IMR-90 (cell line): Measurements from ENCODE around the gene SPRED2.

Source experiments
- CHD1 ChIP-seq: IDR thresholded peaks from 2 replicates; pipeline ENCODE4 v1.6.1; 2012; ENCODE audit warnings: low read depth, low read length, improper control_type of control experiment
- CTCF ChIP-seq: conservative IDR thresholded peaks from 2 replicates; pipeline ENCODE4 v1.5.1; 2012; ENCODE audit warnings: mild to moderate bottlenecking, low read depth, low read length, improper control_type of control experiment
- MXI1 ChIP-seq: IDR thresholded peaks from 2 replicates; pipeline ENCODE4 v1.6.1; 2012; ENCODE audit warnings: low read depth, mild to moderate bottlenecking, low read length, moderate library complexity, borderline replicate concordance
- POLR2A ChIP-seq: IDR thresholded peaks from 2 replicates; pipeline ENCODE4 v1.6.1; 2012; ENCODE audit warnings: mild to moderate bottlenecking, low read depth, low read length
- RAD21 ChIP-seq: IDR thresholded peaks from 2 replicates; pipeline ENCODE4 v1.6.1; 2012; ENCODE audit warnings: low read length, improper control_type of control experiment
- RFX5 ChIP-seq: IDR thresholded peaks from 2 replicates; pipeline ENCODE4 v1.8.0; 2012; ENCODE audit warnings: low read depth, mild to moderate bottlenecking, low read length, moderate library complexity
- USF2 ChIP-seq: fragments of 150-350 bp; IDR thresholded peaks from 2 replicates; pipeline ENCODE4 v1.6.1; 2017; ENCODE audit warnings: mild to moderate bottlenecking, antibody characterized with exemption, low read length, low read depth

GRCh38 chr2:65453916-65454315 lies 21.5 kb upstream of the SPRED2 start:
- TF ChIP-seq CTCF, result no peak
- no peak for TF ChIP-seq CHD1
- no peak for TF ChIP-seq RAD21
- no peak for TF ChIP-seq MXI1
- TF ChIP-seq USF2, result no peak
- TF ChIP-seq POLR2A, result no peak
- no peak for TF ChIP-seq RFX5
